ENCODE data around the gene COG8. TPM values are rescaled to one million over a fixed set of nuclear protein-coding genes. Genes with fewer than 3 reads are reported as not detected.

The COG8 gene
- total and polyA plus RNA-seq, 9 donors, result 21.0 to 48.9 (median 40.7) TPM

GRCh38 chr16:69344171-69344570, 4.8 kb upstream of the COG8 start:
- Histone ChIP-seq H3K4me3 (no peak overlapping the region), H3K4me1 (ENCODE audit: insufficient read depth) (peaks cover 6% of the 10 kb centered on the region), H3K27ac (no peak overlapping the region), H3K36me3 (no peaks in the 10 kb centered on the region), H3K9me3 (no peaks in the 10 kb centered on the region), H3K27me3 (no peaks in the 10 kb centered on the region)
- no peak for DNase-seq
- TF ChIP-seq EP300 (IDR thresholded peaks at IDR 0.05), result no peak
- TF ChIP-seq POLR2A (IDR thresholded peaks at IDR 0.05), result no peak
- TF ChIP-seq CTCF (IDR thresholded peaks at IDR 0.05), result no peak
- 91 to 94% (median 92%) methylated on average over 5 of the region's 5 CpGs for WGBS, 3 donors
- intact Hi-C loops (cut with DNase I), result no loop called here

- DNase-seq, result no peak
- Histone ChIP-seq H3K4me1 (ENCODE audit: insufficient read depth) (peaks cover 8% of the 10 kb centered on the region), H3K27me3 (no peaks in the 10 kb centered on the region), H3K9me3 (no peaks in the 10 kb centered on the region), H3K27ac (peak overlapping the region in 1 of 2 donors; percentile 33), H3K36me3 (no peaks in the 10 kb centered on the region), H3K4me3 (peak overlapping the region; percentile 87)
- intact Hi-C loops (cut with DNase I), result no loop called here
- WGBS, 3 donors, result 5 to 7% (median 6%) methylated on average over 16 of the region's 16 CpGs
- TF ChIP-seq EP300 (IDR thresholded peaks at IDR 0.05), result no peak
- TF ChIP-seq CTCF (IDR thresholded peaks at IDR 0.05), result no peak
- no peak for TF ChIP-seq POLR2A (IDR thresholded peaks at IDR 0.05)
Observed at GRCh38 chr16:69340095-69340644, 806 bp upstream of the COG8 start.

GRCh38 chr16:69338557-69339288, 641 bp downstream of the COG8 start:
- Histone ChIP-seq H3K27me3 (no peaks in the 10 kb centered on the region), H3K27ac (peak overlapping the region; percentile 70 to 85), H3K9me3 (no peaks in the 10 kb centered on the region), H3K4me3 (peak overlapping the region; percentile 87), H3K36me3 (no peaks in the 10 kb centered on the region), H3K4me1 (ENCODE audit: insufficient read depth) (peaks cover 8% of the 10 kb centered on the region)
- DNase-seq, result no peak
- intact Hi-C loops (cut with DNase I), result no loop called here
- TF ChIP-seq CTCF (IDR thresholded peaks at IDR 0.05) (no peak), POLR2A (IDR thresholded peaks at IDR 0.05) (no peak), EP300 (IDR thresholded peaks at IDR 0.05) (no peak)
- 14 to 20% (median 16%) methylated on average over 45 to 46 of the region's 46 CpGs for WGBS, 3 donors

DNA sequence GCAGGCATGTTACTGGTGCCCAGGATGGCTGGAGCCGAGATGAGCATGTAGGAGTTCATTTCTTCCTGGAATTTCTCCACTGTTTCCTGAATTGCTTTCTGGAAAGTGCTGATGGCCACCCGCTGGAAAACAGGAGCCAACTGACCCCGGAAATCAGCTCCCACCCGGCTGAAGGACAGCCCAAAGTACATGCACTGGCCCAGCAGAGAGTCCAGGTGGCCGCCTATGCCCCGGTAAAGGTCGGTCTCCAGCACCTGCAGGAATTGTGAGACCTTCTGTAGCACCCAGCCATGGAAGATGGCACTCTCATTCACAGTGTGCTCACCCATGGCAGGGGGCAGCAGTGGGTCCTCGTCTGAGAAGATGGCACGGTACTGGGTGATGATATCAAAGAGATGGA, 4.7 kb downstream of the COG8 start:
- H3K27me3 ChIP-seq, result no peaks in the 10 kb centered on the region
- DNase-seq, result no peak
- intact Hi-C loops (cut with DNase I), result no loop called here
- H3K4me1 ChIP-seq (ENCODE audit: insufficient read depth), result peaks cover 1% of the 10 kb centered on the region
- H3K9me3 ChIP-seq, result no peaks in the 10 kb centered on the region
- TF ChIP-seq POLR2A (IDR thresholded peaks at IDR 0.05) (no peak), EP300 (IDR thresholded peaks at IDR 0.05) (no peak), CTCF (IDR thresholded peaks at IDR 0.05) (no peak)
- no peak overlapping the region for H3K27ac ChIP-seq
- no peak overlapping the region for H3K4me3 ChIP-seq
- 85 to 88% (median 86%) methylated on average over 9 of the region's 9 CpGs for WGBS, 3 donors
- H3K36me3 ChIP-seq, result no peaks in the 10 kb centered on the region

All from ovary (tissue), 9 donors.